Superior temporal gyrus (tissue), 1 donor: ENCODE measurements around the gene PPBP.
"Not testable (repeated sequence)": the region's sequence is repeated elsewhere in the genome, so short reads cannot be mapped to it uniquely, and the experiment has no call there.

Experiments
- DNase-seq: peaks from one replicate; pipeline ENCODE4 v3.0.0-alpha.2; 2016; ENCODE audit errors: extremely low spot score

Gene PPBP

GRCh38 chr4:73992050-73992449 is 4.1 kb upstream of the PPBP start:
- no peak for DNase-seq

GRCh38 chr4:73991742-73992000 is 3.7 kb upstream of the PPBP start:
- no peak for DNase-seq

GRCh38 chr4:73990988-73991741 is 3.2 kb upstream of the PPBP start:
- DNase-seq, result no peak

DNA sequence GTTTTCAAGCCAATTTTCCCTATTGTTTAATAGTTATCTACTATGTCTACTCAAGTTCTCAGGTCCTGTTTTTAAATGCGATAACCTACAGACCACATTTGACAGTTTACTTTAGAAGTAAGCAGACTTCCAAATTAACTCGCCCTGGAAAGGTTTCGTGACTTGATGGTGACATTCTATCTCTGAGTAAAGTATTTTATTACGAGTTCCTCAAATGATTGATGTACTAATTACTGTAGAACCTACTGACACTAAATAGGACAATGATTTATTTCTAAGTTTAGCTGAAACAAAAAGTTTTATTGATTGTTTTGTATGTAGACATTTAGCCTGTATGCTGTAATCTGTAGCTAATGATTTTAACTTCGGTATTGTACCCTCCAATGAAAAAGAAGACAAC is 1.9 kb upstream of the PPBP start:
- DNase-seq, result no peak

GRCh38 chr4:73989031-73989430 is 1.0 kb upstream of the PPBP start:
- no peak for DNase-seq

DNA sequence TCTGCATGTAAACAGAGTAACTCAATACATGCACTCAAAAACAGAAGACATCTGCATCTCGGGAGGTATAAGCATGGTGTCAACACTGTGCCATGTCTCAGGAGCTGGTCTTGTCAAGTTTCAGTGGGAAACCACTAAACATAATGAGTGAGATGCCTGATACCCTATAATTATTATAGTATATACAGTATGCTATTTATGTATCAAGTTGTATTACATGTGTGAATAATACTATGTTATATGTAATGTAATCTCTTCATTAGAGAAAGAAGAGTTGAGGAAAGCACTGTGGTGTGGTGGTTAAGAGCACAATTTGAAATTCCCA is 2.5 kb downstream of the PPBP start:
- no peak for DNase-seq

DNA sequence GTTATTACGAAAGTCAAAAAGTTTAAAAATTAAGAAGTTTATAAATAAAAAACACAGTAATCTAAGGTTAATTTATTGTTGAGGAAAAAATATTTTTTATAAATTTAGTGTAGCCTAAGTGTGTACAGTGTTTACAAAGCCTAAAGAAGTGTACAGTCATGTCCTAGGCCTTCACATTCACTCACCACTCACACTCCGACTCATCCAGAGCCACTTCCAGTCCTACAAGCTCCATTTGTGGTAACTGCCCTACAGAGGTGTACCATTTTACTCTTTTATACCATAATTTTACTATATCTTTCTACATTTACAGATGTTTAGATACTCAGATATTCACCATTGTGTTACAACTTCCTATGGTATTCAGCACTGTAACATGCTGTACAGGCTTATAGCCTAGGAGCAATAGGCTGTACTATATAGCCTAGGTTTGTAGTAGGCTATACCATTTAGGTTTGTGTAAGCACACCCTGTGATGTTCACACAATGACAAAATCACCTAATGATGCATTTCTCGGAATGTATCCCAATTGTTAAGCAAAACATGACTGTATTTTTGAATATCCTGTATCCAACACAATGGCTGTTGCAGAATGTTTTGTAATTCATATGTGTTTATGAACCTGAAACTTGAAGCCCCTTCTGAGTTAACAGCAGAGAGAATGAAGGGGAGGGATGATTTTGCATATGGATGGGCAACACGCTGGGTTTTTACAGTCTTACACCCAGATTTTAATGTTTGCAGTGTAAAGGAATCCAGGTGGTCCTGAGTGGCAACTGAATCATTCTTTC is 3.1 kb downstream of the PPBP start:
- no peak for DNase-seq

DNA sequence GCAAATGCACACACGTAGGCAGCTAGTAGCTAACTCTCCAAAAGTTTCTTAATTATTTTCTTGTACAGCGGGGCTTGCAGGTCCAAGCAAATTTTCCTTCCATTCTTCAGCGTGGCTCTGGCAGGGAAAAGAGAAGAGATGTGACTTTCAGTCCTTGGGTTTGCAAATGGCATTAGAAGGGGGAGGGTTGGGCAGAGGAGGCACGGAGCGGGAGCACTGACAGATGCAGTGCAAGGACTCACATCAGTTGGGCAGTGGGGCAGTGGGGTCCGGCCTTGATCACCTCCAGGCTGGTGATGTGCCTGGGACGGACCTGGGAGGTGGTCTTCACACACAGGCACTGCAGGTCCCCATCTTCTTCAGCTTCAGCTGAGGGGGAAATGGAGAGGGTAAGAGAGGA is 6.8 kb downstream of the PPBP start:
- DNase-seq, result not testable (repeated sequence)

GRCh38 chr4:73979407-73979957 is 8.5 kb downstream of the PPBP start:
- no peak for DNase-seq

DNA sequence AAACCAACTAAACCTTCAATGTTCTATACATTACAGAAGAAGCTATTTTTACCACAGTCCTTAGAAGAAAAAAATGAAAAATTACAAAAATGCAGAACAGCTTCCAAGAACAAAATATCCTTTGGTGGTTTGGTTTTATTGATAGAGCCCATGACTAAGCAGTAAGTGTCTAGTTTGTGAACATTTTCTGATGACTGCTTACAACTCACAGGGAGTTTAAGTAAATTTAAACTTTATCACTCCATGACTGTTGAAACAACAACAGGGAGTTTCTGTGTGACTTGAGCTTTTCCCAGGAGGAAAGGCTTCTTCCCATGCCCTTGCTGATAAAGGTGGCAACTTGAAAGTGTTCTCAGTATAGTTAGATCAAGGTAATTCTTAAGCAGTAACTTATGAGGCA is 9.1 kb downstream of the PPBP start:
- no peak for DNase-seq

GRCh38 chr4:73976716-73977115 is 11.3 kb downstream of the PPBP start:
- DNase-seq, result no peak

DNA sequence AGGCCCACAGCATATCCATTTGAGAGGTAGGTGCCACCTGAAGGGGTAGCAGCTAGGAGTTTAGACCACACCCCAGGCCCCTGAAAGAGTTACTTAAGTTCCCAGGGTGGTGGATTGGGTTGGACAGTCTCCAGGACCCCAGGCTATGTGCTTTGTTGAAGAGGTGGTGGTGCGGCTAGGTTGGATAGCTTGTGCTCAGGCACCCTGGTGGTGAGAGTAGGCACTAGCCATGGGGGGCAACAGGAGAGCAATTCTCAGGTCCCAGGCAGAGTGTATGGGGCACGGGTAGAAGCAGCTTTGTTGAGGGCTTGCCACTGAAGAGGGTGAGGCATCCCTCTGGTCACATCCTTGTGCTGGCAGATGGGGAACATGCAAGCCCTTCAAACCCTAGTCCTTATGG is 11.8 kb downstream of the PPBP start:
- DNase-seq, result no peak

DNA sequence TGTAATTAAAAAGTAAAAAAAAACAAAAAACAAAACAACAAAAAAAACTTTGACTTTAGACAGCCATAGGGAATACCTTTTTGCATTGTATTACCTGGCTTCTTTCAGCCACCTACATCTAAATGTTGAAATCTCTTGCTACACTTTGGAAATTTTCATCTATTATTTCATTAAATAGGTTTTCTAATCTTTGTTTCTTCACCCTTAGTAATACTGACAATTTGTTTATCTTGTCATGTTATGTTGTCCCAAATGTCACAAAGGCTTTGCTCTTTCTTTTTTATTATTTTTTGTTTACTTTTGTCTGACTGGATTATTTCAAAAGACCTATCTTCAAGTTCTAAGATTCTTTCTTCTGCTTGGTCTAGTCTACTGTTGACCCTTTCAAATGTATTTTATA is 13.6 kb downstream of the PPBP start:
- DNase-seq, result no peak

- no peak for DNase-seq
Observed at GRCh38 chr4:73970945-73971344, 17.0 kb downstream of the PPBP start.

GRCh38 chr4:73970011-73970410 is 18.0 kb downstream of the PPBP start:
- DNase-seq, result no peak

DNA sequence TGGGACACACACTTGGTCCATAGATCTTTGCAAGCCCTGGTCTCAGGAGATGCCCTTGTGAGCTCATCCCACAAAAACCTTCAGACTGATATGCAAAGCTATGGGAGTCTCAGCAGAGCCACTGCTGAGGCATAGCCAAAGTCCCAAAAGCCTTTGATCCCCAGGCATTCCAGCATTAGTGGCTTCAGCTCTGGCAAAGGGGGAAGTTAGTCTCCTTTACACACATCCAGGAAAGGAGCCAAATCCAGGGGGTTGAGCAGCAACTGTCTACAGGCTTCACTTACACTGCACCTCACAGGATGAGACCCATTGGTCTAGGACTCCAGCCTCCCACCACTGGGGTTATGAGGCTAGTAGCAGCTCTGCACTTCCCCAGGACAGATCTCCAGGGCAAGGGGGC is 20.1 kb downstream of the PPBP start:
- no peak for DNase-seq

DNA sequence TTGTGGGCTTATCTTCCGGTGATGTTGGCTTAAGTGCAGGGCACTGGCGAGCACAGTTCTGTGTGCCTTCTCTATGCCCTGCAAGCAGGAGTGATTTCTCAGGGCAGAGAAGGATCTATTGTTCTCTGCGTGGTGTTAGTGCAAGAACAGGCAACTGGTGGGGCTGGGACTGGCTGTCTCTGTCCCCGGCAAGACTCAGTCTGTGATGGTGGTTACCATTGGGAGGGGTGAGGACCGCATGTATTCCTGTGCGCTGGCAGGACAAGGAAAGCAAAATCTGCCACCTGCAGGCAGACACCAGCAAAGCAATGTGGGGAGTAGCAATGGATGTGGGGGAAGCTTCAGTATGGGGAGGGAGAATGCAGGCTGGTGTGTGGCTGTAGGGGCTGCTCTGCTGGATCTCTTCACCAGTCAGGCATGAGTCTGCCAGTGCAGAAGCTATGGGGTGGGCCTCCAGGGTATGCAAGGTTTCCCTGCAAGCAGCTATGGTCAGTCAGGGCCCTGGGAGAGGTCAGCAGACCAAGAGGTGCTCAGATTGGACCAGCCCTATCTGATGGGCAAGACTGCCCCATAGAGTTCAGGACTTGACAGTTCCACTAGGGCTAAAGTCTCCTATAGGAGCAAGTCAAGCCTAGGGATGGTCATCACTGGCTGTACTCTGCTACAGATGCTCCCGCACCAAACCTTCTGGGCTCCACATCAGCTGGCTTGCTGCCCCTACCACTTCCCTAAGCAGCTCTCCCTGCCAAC is 23.0 kb downstream of the PPBP start:
- no peak for DNase-seq

DNA sequence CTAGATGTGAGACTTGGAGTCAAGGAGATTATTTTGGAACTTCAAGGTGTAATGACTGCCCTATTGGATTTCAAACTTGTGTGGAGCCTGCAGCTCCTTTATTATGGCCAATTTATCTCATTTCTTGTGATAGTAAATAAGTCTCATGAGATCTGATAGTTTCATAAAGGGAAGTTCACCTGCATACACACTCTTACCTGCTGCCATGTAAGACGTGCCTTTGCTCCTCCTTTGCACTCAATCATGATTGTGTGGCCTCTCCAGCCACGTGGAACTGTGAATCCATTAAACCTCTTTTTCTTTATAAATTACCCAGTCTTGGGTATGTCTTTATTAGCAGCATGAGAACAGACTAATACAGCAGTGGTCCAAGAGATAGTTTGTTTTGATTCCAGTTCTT is 25.3 kb downstream of the PPBP start:
- DNase-seq, result no peak

DNA sequence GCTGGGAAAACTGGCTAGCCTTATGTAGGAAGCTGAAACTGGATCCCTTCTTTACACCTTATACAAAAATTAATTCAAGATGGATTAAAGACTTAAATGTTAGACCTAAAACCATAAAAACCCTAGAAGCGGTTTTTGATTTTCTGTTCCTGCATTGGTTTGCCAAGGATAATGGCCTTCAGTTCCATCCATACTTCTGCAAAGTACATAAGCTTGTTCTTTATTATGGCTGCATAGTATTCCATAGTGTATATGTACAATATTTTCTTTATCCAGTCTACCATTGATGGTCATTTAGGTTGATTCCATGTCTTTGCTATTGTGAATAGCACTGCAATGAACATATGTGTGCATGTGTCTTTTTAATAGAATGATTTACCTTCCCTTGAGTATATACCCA is 28.9 kb downstream of the PPBP start:
- not testable (repeated sequence) for DNase-seq

DNA sequence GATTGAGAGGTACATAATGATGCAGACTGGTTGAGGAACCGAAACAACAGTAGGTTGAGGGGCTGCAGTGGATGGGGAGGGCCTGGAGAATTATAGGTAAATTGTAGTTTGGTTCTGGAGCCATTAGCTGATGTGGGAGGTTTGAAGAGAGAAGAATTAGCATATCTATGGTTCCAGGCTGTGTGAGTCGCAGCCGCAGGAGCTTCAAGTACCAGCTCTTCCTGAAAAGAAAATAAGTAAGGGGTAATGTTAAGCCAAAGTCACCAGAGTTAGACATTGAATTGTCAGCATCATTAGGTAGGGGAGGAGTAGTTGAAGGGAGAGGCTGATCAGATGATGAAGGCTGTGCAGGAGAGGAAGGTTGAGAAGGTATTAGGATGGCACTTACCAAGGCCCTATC is 35.6 kb downstream of the PPBP start:
- DNase-seq, result no peak

- not testable (repeated sequence) for DNase-seq
Observed at GRCh38 chr4:73950376-73950920, 37.5 kb downstream of the PPBP start.

- no peak for DNase-seq
Observed at GRCh38 chr4:73948990-73949706, 38.8 kb downstream of the PPBP start.
